Central memory CD8-positive, alpha-beta T cell (primary cell): ENCODE measurements around the gene SPNS3.
A peak's percentile ranks its signal among the peaks of the same experiment; 100 is the strongest.

Experiments used
- ATAC-seq: fragments of 150-1000 bp; cut with Tn5 transposase; replicated peaks from 2 replicates; pipeline ENCODE4 v1.10.0; 2022; ENCODE audit warnings: mild to moderate bottlenecking, moderate FRiP score, moderate number of reproducible peaks; ENCODE audit not compliant: poor library complexity, severe bottlenecking; ENCODE audit errors: extremely low read depth
- DNase-seq, 2 donors: peaks; one replicate each; pipeline ENCODE4 v3.0.0; 2021; ENCODE audit warnings: low spot score in 2 of 2
- H3K27ac Mint-ChIP-seq: one replicate; pipeline ENCODE4 v1.8.0; 2022; ENCODE audit warnings: low read depth, mild to moderate bottlenecking, moderate library complexity, mixed read lengths
- H3K27me3 Mint-ChIP-seq: one replicate; pipeline ENCODE4 v1.8.0; 2022; ENCODE audit warnings: mixed read lengths
- H3K36me3 Mint-ChIP-seq: one replicate; pipeline ENCODE4 v1.8.0; 2022; ENCODE audit warnings: mild to moderate bottlenecking, moderate library complexity, mixed read lengths; ENCODE audit not compliant: insufficient read depth
- H3K4me1 Mint-ChIP-seq: one replicate; pipeline ENCODE4 v1.8.0; 2022; ENCODE audit warnings: mixed read lengths
- H3K4me3 Mint-ChIP-seq: one replicate; pipeline ENCODE4 v1.8.0; 2022; ENCODE audit warnings: mild to moderate bottlenecking, moderate library complexity, mixed read lengths
- H3K9me3 Mint-ChIP-seq: one replicate; pipeline ENCODE4 v1.8.0; 2022; ENCODE audit warnings: mixed read lengths

SPNS3 gene

GRCh38 chr17:4438162-4438944, 4.6 kb downstream of the SPNS3 start:
- Mint-ChIP-seq H3K36me3 (peaks cover 2% of the 10 kb centered on the region), H3K4me1 (peaks cover 44% of the 10 kb centered on the region), H3K9me3 (no peaks in the 10 kb centered on the region), H3K27me3 (no peaks in the 10 kb centered on the region), H3K27ac (no peak overlapping the region), H3K4me3 (no peak overlapping the region)
- DNase-seq (no peak), ATAC-seq (no peak)

GRCh38 chr17:4440021-4440420, 6.3 kb downstream of the SPNS3 start:
- no peak overlapping the region for H3K4me3 Mint-ChIP-seq
- ATAC-seq, result no peak
- no peaks in the 10 kb centered on the region for H3K27me3 Mint-ChIP-seq
- H3K27ac Mint-ChIP-seq, result no peak overlapping the region
- DNase-seq, result no peak
- peaks cover 2% of the 10 kb centered on the region for H3K36me3 Mint-ChIP-seq
- H3K4me1 Mint-ChIP-seq, result peaks cover 35% of the 10 kb centered on the region
- no peaks in the 10 kb centered on the region for H3K9me3 Mint-ChIP-seq

GRCh38 chr17:4440690-4441686, 7.2 kb downstream of the SPNS3 start:
- Mint-ChIP-seq H3K27ac (peak overlapping the region; percentile 20), H3K4me3 (no peak overlapping the region), H3K4me1 (peaks cover 30% of the 10 kb centered on the region), H3K27me3 (no peaks in the 10 kb centered on the region), H3K9me3 (no peaks in the 10 kb centered on the region), H3K36me3 (peaks cover 4% of the 10 kb centered on the region)
- DNase-seq, result no peak
- ATAC-seq, result no peak

GRCh38 chr17:4442582-4442981, 8.8 kb downstream of the SPNS3 start:
- DNase-seq, result no peak
- H3K4me3 Mint-ChIP-seq, result no peak overlapping the region
- H3K27me3 Mint-ChIP-seq, result no peaks in the 10 kb centered on the region
- no peaks in the 10 kb centered on the region for H3K9me3 Mint-ChIP-seq
- no peak for ATAC-seq
- H3K27ac Mint-ChIP-seq, result no peak overlapping the region
- peaks cover 4% of the 10 kb centered on the region for H3K36me3 Mint-ChIP-seq
- peaks cover 19% of the 10 kb centered on the region for H3K4me1 Mint-ChIP-seq

GRCh38 chr17:4443476-4443875, 9.7 kb downstream of the SPNS3 start:
- H3K36me3 Mint-ChIP-seq, result peaks cover 4% of the 10 kb centered on the region
- H3K9me3 Mint-ChIP-seq, result no peaks in the 10 kb centered on the region
- H3K4me1 Mint-ChIP-seq, result peaks cover 18% of the 10 kb centered on the region
- H3K27me3 Mint-ChIP-seq, result no peaks in the 10 kb centered on the region
- ATAC-seq, result no peak
- no peak overlapping the region for H3K27ac Mint-ChIP-seq
- DNase-seq, result no peak
- no peak overlapping the region for H3K4me3 Mint-ChIP-seq

GRCh38 chr17:4444782-4445473, 11.2 kb downstream of the SPNS3 start:
- Mint-ChIP-seq H3K27ac (no peak overlapping the region), H3K36me3 (peaks cover 4% of the 10 kb centered on the region), H3K4me3 (no peak overlapping the region), H3K27me3 (no peaks in the 10 kb centered on the region), H3K9me3 (no peaks in the 10 kb centered on the region), H3K4me1 (peaks cover 14% of the 10 kb centered on the region)
- DNase-seq, result no peak
- ATAC-seq, result no peak

- DNase-seq, result no peak
- Mint-ChIP-seq H3K4me3 (no peak overlapping the region), H3K27ac (no peak overlapping the region), H3K9me3 (no peaks in the 10 kb centered on the region), H3K4me1 (peaks cover 15% of the 10 kb centered on the region), H3K36me3 (peaks cover 4% of the 10 kb centered on the region), H3K27me3 (no peaks in the 10 kb centered on the region)
- no peak for ATAC-seq
These were observed 12.0 kb downstream of the SPNS3 start for GRCh38 chr17:4445731-4446130.

- H3K36me3 Mint-ChIP-seq, result peaks cover 3% of the 10 kb centered on the region
- no peaks in the 10 kb centered on the region for H3K9me3 Mint-ChIP-seq
- no peak overlapping the region for H3K27ac Mint-ChIP-seq
- ATAC-seq, result no peak
- DNase-seq, result no peak
- no peak overlapping the region for H3K4me3 Mint-ChIP-seq
- no peaks in the 10 kb centered on the region for H3K27me3 Mint-ChIP-seq
- H3K4me1 Mint-ChIP-seq, result peaks cover 7% of the 10 kb centered on the region
These were observed 12.8 kb downstream of the SPNS3 start for GRCh38 chr17:4446326-4447071.

- H3K4me3 Mint-ChIP-seq, result no peak overlapping the region
- ATAC-seq (no peak), DNase-seq (no peak)
- H3K36me3 Mint-ChIP-seq, result peaks cover 2% of the 10 kb centered on the region
- peaks cover 6% of the 10 kb centered on the region for H3K4me1 Mint-ChIP-seq
- H3K27me3 Mint-ChIP-seq, result peaks cover 10% of the 10 kb centered on the region
- no peaks in the 10 kb centered on the region for H3K9me3 Mint-ChIP-seq
- H3K27ac Mint-ChIP-seq, result no peak overlapping the region
These were observed 14.6 kb downstream of the SPNS3 start for GRCh38 chr17:4448197-4448980.

- H3K9me3 Mint-ChIP-seq, result no peaks in the 10 kb centered on the region
- H3K27ac Mint-ChIP-seq, result no peak overlapping the region
- H3K4me3 Mint-ChIP-seq, result no peak overlapping the region
- H3K36me3 Mint-ChIP-seq, result peaks cover 2% of the 10 kb centered on the region
- DNase-seq, result no peak
- no peak for ATAC-seq
- H3K27me3 Mint-ChIP-seq, result peaks cover 10% of the 10 kb centered on the region
- peaks cover 6% of the 10 kb centered on the region for H3K4me1 Mint-ChIP-seq
These were observed 16.0 kb downstream of the SPNS3 start for GRCh38 chr17:4449736-4450135.

GRCh38 chr17:4450710-4451316, 17.1 kb downstream of the SPNS3 start:
- ATAC-seq (no peak), DNase-seq (no peak)
- Mint-ChIP-seq H3K36me3 (no peaks in the 10 kb centered on the region), H3K27me3 (peaks cover 10% of the 10 kb centered on the region), H3K9me3 (no peaks in the 10 kb centered on the region), H3K4me1 (peaks cover 6% of the 10 kb centered on the region), H3K27ac (no peak overlapping the region), H3K4me3 (no peak overlapping the region)
